Ishikawa (cell line): ENCODE data around the gene FAM3C.

Experiments used
- CEBPB ChIP-seq: IDR thresholded peaks from 2 replicates; pipeline ENCODE4 v1.6.1; 2012
- CREB1 ChIP-seq: IDR thresholded peaks from 2 replicates; pipeline ENCODE4 v1.6.1; 2012; ENCODE audit warnings: low read depth
- EGR1 ChIP-seq: IDR thresholded peaks from 2 replicates; pipeline ENCODE4 v1.6.1; 2012
- EP300 ChIP-seq: IDR thresholded peaks from 2 replicates; pipeline ENCODE4 v1.6.1; 2012; ENCODE audit warnings: borderline replicate concordance
- FOXM1 ChIP-seq: IDR thresholded peaks from 2 replicates; pipeline ENCODE4 v1.6.1; 2012; ENCODE audit warnings: low read depth, borderline replicate concordance
- NFIC ChIP-seq: IDR thresholded peaks from 2 replicates; pipeline ENCODE4 v1.6.1; 2012
- RAD21 ChIP-seq: IDR thresholded peaks from 2 replicates; pipeline ENCODE4 v1.6.1; 2012; ENCODE audit warnings: low read depth
- TAF1 ChIP-seq: IDR thresholded peaks from 2 replicates; pipeline ENCODE4 v1.6.1; 2012; ENCODE audit warnings: low read depth, mild to moderate bottlenecking
- TCF12 ChIP-seq: IDR thresholded peaks from 2 replicates; pipeline ENCODE4 v1.6.1; 2012; ENCODE audit warnings: low read depth
- TEAD4 ChIP-seq: IDR thresholded peaks from 2 replicates; pipeline ENCODE4 v1.6.1; 2012
- YY1 ChIP-seq: IDR thresholded peaks from 2 replicates; pipeline ENCODE4 v1.6.1; 2012; ENCODE audit warnings: low read depth
- ZBTB7A ChIP-seq: IDR thresholded peaks from 2 replicates; pipeline ENCODE4 v1.6.1; 2012; ENCODE audit warnings: low read depth
- TF ChIP-seq, protein P1 (sequence below): IDR thresholded peaks from 2 replicates; pipeline ENCODE4 v1.6.1; 2012
- TF ChIP-seq, protein P2 (sequence below): IDR thresholded peaks from 2 replicates; pipeline ENCODE4 v1.6.1; 2012
- TF ChIP-seq, protein P3 (sequence below): IDR thresholded peaks from 2 replicates; pipeline ENCODE4 v1.6.1; 2012; ENCODE audit warnings: low read depth, mild to moderate bottlenecking

FAM3C gene

DNA sequence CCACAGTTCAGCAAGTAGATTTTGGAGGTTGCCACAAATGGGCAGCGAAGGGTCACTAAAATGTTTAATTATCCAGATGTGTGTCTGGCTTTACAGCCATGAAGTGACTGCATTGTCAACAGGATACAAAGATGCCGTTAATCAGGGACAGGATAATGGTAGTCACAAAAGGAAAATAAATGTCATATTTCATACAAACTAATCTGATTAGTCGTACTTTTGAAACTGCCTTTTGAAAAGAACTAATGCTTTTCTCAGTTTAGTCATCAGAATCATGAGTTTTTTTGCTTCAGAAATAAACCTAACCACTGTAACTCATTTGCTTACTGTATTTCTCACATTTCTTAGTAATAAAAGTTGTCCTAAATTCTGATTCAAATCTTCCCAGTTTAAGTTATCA is 89.5 kb downstream of the FAM3C start:
- TF ChIP-seq YY1 = no peak
- no peak for TF ChIP-seq RAD21
- TF ChIP-seq FOXM1 = no peak
- TF ChIP-seq CEBPB = no peak
- TF ChIP-seq EP300 = no peak
- no peak for TF ChIP-seq NFIC
- no peak for TF ChIP-seq ZBTB7A
- no peak for TF ChIP-seq TEAD4
- TF ChIP-seq TCF12 = no peak

DNA sequence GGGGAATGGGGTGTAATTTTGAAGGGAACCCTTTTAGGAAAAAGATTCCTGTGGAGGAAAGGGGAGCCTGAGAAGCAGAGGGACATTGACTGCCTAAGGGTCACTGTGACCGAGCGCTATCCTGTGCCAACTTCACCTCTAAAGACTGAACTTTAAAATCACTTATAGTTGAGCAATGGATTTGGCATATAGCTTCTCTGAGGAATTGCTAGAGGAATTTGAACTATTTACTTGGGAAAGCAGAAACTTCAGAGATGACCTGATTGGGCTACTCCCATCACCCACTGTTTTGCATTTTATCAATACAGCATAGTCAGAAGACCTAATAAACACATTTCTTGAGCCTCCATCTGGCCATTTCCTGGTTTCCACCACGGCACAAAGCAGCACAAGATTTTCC is 91.0 kb downstream of the FAM3C start:
- TF ChIP-seq CEBPB (no peak), YY1 (no peak), CREB1 (no peak), RAD21 (no peak), ZBTB7A (no peak), NFIC (no peak), EP300 (no peak), TEAD4 (no peak), FOXM1 (no peak), EGR1 (no peak)
- TF ChIP-seq, protein P1, sequence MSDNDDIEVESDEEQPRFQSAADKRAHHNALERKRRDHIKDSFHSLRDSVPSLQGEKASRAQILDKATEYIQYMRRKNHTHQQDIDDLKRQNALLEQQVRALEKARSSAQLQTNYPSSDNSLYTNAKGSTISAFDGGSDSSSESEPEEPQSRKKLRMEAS = no peak
- TF ChIP-seq, protein P2, sequence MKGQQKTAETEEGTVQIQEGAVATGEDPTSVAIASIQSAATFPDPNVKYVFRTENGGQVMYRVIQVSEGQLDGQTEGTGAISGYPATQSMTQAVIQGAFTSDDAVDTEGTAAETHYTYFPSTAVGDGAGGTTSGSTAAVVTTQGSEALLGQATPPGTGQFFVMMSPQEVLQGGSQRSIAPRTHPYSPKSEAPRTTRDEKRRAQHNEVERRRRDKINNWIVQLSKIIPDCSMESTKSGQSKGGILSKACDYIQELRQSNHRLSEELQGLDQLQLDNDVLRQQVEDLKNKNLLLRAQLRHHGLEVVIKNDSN = no peak
- TF ChIP-seq, protein P3, sequence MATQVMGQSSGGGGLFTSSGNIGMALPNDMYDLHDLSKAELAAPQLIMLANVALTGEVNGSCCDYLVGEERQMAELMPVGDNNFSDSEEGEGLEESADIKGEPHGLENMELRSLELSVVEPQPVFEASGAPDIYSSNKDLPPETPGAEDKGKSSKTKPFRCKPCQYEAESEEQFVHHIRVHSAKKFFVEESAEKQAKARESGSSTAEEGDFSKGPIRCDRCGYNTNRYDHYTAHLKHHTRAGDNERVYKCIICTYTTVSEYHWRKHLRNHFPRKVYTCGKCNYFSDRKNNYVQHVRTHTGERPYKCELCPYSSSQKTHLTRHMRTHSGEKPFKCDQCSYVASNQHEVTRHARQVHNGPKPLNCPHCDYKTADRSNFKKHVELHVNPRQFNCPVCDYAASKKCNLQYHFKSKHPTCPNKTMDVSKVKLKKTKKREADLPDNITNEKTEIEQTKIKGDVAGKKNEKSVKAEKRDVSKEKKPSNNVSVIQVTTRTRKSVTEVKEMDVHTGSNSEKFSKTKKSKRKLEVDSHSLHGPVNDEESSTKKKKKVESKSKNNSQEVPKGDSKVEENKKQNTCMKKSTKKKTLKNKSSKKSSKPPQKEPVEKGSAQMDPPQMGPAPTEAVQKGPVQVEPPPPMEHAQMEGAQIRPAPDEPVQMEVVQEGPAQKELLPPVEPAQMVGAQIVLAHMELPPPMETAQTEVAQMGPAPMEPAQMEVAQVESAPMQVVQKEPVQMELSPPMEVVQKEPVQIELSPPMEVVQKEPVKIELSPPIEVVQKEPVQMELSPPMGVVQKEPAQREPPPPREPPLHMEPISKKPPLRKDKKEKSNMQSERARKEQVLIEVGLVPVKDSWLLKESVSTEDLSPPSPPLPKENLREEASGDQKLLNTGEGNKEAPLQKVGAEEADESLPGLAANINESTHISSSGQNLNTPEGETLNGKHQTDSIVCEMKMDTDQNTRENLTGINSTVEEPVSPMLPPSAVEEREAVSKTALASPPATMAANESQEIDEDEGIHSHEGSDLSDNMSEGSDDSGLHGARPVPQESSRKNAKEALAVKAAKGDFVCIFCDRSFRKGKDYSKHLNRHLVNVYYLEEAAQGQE = no peak

DNA sequence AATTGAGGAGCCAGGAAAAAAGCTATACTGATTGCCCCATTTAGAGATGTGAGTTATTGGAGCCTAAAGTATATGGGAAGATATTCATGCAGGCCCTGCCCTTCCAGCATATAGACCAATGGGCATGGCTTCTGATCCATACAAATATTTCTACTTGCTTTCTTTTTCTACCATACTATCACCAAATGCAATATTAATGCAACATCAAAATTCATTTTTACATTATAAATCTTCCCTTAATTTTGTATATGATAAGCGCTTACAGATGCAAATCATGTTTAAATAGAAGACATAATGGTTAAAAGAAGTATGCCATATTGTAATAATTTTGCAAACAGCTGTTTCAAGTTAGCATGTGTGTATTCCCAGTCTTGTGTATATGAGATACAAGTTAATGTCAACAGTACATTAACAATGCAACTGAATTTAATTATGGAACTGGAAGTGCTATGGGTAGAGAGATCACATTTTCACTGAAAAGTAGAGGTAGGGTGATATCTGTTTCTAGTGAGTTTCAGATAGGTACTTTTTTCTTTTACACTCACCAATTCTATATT is 91.9 kb downstream of the FAM3C start:
- TF ChIP-seq CREB1 (no peak), EP300 (no peak), NFIC (no peak), RAD21 (no peak), FOXM1 (no peak), TEAD4 (no peak), CEBPB (no peak), EGR1 (no peak), YY1 (no peak), TCF12 (no peak)
- TF ChIP-seq, protein P2 = no peak
- TF ChIP-seq, protein P1 = no peak
- TF ChIP-seq, protein P3 = no peak

DNA sequence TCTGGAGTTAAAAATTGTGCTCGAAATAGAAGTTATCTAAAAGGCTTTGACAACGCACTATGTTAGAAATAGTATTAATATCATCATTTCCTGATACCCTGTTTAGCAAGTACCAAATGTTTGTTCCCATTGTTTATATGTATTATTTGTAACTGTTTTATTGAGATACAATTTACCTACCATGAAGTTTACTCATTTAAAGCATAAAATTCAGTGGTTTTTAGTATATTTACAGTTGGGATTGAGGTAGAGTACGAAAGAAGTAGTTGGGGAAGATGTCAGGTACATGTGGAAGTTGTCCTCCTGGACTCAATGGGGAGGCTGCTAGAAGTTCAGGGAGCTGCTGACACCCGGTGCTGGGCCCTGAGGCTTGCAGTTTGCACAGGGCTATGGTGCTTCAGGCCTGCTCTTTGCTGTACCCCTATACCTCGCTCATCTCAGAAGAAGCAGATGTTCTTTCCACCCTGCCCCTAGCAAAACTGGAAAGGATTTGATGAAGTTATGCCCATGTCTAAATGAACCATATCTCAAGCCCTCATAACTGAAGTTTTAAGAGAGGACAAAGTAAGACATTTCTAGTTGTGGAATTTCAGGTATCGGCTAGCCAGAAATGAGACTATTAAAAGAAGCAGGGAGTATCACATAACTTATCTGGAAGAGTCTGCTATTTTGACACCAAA is 92.5 kb downstream of the FAM3C start:
- TF ChIP-seq NFIC (no peak), TCF12 (no peak), CREB1 (no peak), YY1 (no peak), EP300 (no peak), FOXM1 (no peak), EGR1 (no peak), CEBPB (no peak), TEAD4 (no peak), RAD21 (no peak), TAF1 (no peak), ZBTB7A (no peak)
- TF ChIP-seq, protein P3 = no peak
- TF ChIP-seq, protein P2 = no peak
- TF ChIP-seq, protein P1 = no peak
